ENCODE results near the gene SLC25A18. TPM values are rescaled to one million over a fixed set of nuclear protein-coding genes. Genes with fewer than 3 reads are reported as not detected.

The SLC25A18 gene
- total RNA-seq, 1 donor from 2014 or later = 2.2 TPM

DNA sequence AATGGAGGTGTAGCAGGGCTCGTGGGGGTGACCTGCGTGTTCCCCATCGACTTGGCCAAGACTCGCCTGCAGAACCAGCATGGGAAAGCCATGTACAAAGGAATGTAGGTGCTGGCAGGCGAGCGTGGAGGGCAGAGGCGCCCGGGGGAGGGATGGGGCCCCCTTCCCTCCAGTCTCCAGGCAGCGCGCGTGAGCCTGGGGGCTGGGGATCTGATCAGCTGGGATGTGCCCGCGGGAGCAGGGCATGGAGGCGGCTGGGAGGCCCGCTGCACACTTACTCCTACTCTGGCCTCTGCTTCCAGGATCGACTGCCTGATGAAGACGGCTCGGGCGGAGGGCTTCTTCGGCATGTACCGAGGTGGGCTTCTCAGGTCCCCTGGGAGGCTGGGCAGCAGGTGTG is 17.8 kb downstream of the SLC25A18 start:
- no peak for DNase-seq (ENCODE audit: low spot score)
- no peaks in the 10 kb centered on the region for H3K36me3 Mint-ChIP-seq (ENCODE audit: low read depth, unreplicated experiment)
- no peak overlapping the region for H3K4me3 Mint-ChIP-seq (ENCODE audit: unreplicated experiment)
- no peaks in the 10 kb centered on the region for H3K9me3 Mint-ChIP-seq (ENCODE audit: unreplicated experiment)
- TF ChIP-seq, protein P1, sequence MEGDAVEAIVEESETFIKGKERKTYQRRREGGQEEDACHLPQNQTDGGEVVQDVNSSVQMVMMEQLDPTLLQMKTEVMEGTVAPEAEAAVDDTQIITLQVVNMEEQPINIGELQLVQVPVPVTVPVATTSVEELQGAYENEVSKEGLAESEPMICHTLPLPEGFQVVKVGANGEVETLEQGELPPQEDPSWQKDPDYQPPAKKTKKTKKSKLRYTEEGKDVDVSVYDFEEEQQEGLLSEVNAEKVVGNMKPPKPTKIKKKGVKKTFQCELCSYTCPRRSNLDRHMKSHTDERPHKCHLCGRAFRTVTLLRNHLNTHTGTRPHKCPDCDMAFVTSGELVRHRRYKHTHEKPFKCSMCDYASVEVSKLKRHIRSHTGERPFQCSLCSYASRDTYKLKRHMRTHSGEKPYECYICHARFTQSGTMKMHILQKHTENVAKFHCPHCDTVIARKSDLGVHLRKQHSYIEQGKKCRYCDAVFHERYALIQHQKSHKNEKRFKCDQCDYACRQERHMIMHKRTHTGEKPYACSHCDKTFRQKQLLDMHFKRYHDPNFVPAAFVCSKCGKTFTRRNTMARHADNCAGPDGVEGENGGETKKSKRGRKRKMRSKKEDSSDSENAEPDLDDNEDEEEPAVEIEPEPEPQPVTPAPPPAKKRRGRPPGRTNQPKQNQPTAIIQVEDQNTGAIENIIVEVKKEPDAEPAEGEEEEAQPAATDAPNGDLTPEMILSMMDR (IDR thresholded peaks at IDR 0.05; ENCODE audit: unreplicated experiment) = no peak
- H3K4me1 Mint-ChIP-seq (ENCODE audit: unreplicated experiment) = peaks cover 2% of the 10 kb centered on the region
- H3K27me3 Mint-ChIP-seq (ENCODE audit: unreplicated experiment) = peaks cover 9% of the 10 kb centered on the region
- no peak overlapping the region for H3K27ac Mint-ChIP-seq (ENCODE audit: unreplicated experiment)

DNA sequence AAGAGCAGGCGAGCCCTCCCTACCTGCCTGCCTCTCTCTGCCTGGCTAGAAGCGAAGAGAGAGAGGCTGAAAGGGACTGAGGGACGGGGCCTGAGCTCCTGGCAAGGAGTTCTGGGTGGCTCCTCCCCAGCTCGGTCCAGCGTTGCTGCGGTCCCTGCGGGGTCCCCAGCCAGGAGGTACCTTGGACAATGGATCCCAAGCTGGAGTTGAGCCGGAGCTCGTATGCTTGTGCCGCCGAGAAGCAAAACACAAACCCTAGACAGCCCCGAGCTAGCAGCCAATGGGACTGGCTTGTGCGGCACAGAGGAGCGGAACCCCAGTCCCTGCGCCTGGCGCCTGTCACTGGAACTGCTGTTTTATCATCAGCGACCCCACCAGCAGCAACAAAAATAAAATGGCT is 18.3 kb downstream of the SLC25A18 start:
- H3K36me3 Mint-ChIP-seq (ENCODE audit: low read depth, unreplicated experiment) = no peaks in the 10 kb centered on the region
- TF ChIP-seq, protein P1 (IDR thresholded peaks at IDR 0.05; ENCODE audit: unreplicated experiment) = no peak
- no peaks in the 10 kb centered on the region for H3K9me3 Mint-ChIP-seq (ENCODE audit: unreplicated experiment)
- no peak overlapping the region for H3K27ac Mint-ChIP-seq (ENCODE audit: unreplicated experiment)
- peaks cover 9% of the 10 kb centered on the region for H3K27me3 Mint-ChIP-seq (ENCODE audit: unreplicated experiment)
- DNase-seq (ENCODE audit: low spot score) = no peak
- H3K4me1 Mint-ChIP-seq (ENCODE audit: unreplicated experiment) = peaks cover 2% of the 10 kb centered on the region
- no peak overlapping the region for H3K4me3 Mint-ChIP-seq (ENCODE audit: unreplicated experiment)

DNA sequence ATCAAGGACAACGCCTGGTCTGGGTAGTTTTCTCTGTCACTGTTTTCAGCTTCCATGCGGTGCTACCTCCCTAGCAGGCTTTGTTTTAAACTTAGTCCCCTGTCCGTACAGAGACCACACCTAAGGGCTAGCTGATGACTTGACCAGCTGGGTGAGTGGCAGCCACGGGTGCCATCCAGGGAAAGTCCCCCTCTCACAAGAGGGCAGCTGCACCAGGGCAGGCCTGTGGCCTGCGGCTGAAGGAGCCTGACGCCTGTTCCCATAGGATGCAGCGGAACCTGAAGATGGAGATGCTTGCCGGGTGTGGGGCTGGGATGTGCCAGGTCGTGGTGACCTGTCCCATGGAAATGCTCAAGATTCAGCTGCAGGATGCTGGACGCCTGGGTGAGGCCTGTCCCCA is 19.9 kb downstream of the SLC25A18 start:
- TF ChIP-seq, protein P1 (IDR thresholded peaks at IDR 0.05; ENCODE audit: unreplicated experiment) = no peak
- no peak overlapping the region for H3K27ac Mint-ChIP-seq (ENCODE audit: unreplicated experiment)
- no peak overlapping the region for H3K4me3 Mint-ChIP-seq (ENCODE audit: unreplicated experiment)
- no peaks in the 10 kb centered on the region for H3K36me3 Mint-ChIP-seq (ENCODE audit: low read depth, unreplicated experiment)
- no peak for DNase-seq (ENCODE audit: low spot score)
- H3K4me1 Mint-ChIP-seq (ENCODE audit: unreplicated experiment) = peaks cover 2% of the 10 kb centered on the region
- H3K9me3 Mint-ChIP-seq (ENCODE audit: unreplicated experiment) = no peaks in the 10 kb centered on the region
- H3K27me3 Mint-ChIP-seq (ENCODE audit: unreplicated experiment) = peaks cover 6% of the 10 kb centered on the region

DNA sequence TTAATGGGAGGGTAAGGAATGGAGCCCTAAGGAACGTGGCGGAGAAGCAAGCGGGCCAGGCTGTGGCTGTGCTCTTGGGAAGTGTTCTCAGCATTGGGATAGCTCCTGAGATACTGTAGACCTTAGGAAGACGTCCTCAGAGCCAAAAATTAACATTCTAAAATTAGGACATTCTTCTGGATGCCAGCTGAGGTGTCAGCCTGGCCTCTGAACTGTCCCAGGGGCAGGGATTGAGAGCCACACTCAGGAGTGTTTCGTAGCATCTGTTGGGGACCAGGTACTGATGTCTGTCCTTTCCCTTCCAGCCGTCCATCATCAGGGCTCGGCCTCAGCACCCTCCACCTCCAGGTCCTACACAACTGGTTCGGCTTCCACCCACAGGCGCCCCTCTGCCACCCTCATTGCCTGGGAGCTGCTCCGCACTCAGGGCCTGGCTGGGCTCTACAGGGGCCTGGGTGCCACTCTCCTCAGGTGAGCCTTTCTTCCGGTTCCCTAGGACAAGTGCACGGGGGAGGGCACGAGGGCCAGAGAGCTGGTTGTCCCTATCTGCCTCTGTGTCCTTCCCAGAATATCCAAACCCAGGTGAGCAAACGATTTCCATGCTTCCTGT is 23.6 kb downstream of the SLC25A18 start:
- Mint-ChIP-seq H3K36me3 (ENCODE audit: low read depth, unreplicated experiment) (peaks cover 16% of the 10 kb centered on the region), H3K4me1 (ENCODE audit: unreplicated experiment) (no peaks in the 10 kb centered on the region), H3K27ac (ENCODE audit: unreplicated experiment) (no peak overlapping the region), H3K27me3 (ENCODE audit: unreplicated experiment) (peaks cover 9% of the 10 kb centered on the region), H3K4me3 (ENCODE audit: unreplicated experiment) (no peak overlapping the region), H3K9me3 (ENCODE audit: unreplicated experiment) (no peaks in the 10 kb centered on the region)
- TF ChIP-seq, protein P1 (IDR thresholded peaks at IDR 0.05; ENCODE audit: unreplicated experiment) = no peak
- DNase-seq (ENCODE audit: low spot score) = no peak

DNA sequence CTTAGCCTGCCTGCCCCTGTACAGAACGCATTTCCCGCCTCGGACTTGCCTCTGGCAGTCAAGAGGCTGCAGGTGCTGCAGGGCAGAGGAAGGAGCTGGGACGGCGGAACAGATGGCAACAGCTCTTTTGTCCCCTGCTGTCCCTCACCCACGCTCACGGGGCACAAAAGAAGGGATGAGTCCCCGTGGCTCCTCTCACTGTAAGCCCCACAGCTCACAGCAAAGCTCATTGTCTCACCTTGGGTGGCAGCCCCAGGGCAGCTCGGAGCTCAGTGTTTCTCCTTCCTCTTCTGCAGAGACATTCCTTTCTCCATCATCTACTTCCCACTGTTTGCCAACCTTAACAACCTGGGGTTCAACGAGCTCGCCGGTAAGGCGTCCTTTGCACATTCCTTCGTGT is 24.3 kb downstream of the SLC25A18 start:
- Mint-ChIP-seq H3K4me1 (ENCODE audit: unreplicated experiment) (no peaks in the 10 kb centered on the region), H3K36me3 (ENCODE audit: low read depth, unreplicated experiment) (peaks cover 22% of the 10 kb centered on the region), H3K27me3 (ENCODE audit: unreplicated experiment) (peaks cover 6% of the 10 kb centered on the region), H3K4me3 (ENCODE audit: unreplicated experiment) (no peak overlapping the region), H3K27ac (ENCODE audit: unreplicated experiment) (no peak overlapping the region), H3K9me3 (ENCODE audit: unreplicated experiment) (no peaks in the 10 kb centered on the region)
- TF ChIP-seq, protein P1 (IDR thresholded peaks at IDR 0.05; ENCODE audit: unreplicated experiment) = no peak
- DNase-seq (ENCODE audit: low spot score) = no peak

All from endothelial cell (in vitro differentiated cells).